Activated CD4-positive, CD25-positive, alpha-beta regulatory T cell treated with anti-CD3 and anti-CD28 coated beads, Interleukin-2, amount 50 U/mL, for 72 hours (primary cell): ENCODE data around the gene GRIFIN.

Source experiments
- DNase-seq: peaks from one replicate; pipeline ENCODE4 v3.0.0; 2021

Gene GRIFIN

DNA sequence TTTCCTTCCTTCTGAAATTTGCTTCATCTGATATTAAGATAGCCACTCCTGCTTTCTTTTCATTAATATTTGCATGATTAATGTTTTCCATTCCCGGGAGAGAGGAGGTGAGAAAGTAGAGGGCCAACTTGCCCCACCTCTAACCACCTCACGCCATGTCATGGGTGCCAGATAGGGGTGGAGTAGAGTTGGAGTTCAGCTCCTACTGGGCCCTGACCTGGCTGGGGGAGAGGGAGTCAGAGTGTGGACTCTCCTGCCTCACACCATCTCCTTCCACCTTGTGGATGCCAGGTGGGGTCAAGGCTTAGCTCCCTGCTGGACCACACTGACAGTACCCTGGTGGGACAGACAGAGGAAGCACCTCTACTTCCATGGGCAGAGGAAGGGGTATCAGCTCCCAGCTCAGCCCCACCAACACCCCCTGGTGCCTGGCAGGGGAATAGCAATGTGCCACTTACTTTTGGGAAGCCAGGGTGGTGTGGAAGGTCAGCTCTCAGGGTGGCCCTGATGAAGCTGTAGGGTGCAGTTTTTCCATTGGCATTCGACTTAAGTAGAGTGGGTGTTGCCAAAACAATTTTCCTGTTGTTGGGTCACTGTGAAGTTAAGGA is 44.8 kb downstream of the GRIFIN start:
- DNase-seq = peak; percentile 41

DNA sequence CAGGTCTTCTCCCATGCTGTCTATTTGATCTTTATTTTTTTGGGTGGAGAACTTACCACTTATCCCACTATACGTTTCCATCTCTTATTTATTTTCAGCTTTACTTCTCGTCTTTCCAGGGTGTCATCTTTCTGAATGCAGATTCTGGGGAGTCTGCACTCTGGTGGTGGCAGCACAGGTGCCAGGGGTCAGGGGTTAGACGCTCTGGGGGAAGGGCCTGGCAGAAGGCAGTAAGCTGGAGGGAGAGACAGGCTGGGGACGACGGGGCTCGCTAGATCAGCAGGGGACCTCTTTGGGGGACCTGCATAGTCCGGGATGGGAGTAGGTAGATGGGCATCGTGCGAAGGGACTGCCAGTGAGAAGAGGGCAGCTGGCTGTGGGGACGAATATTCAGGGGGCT is 50.4 kb downstream of the GRIFIN start:
- DNase-seq = no peak
